Glutamatergic neuron (in vitro differentiated cells): ENCODE results near the gene GPR158. TPM values are rescaled to one million over a fixed set of nuclear protein-coding genes. Genes with fewer than 3 reads are reported as not detected.
"Not testable (repeated sequence)": the region's sequence is repeated elsewhere in the genome, so short reads cannot be mapped to it uniquely, and the experiment has no call there.

Experiments used
- DNase-seq: peaks from one replicate; pipeline ENCODE4 v3.0.0; 2022
- H3K27ac Mint-ChIP-seq: one replicate; pipeline ENCODE4 v1.8.0; 2020; ENCODE audit warnings: mild to moderate bottlenecking, mixed read lengths, inconsistent platforms; ENCODE audit not compliant: unreplicated experiment
- H3K27me3 Mint-ChIP-seq: one replicate; pipeline ENCODE4 v1.8.0; 2020; ENCODE audit warnings: mild to moderate bottlenecking, moderate library complexity, mixed read lengths, inconsistent platforms; ENCODE audit not compliant: unreplicated experiment
- H3K36me3 Mint-ChIP-seq: one replicate; pipeline ENCODE4 v1.8.0; 2020; ENCODE audit warnings: mild to moderate bottlenecking, mixed read lengths, inconsistent platforms; ENCODE audit not compliant: unreplicated experiment
- H3K4me1 Mint-ChIP-seq: one replicate; pipeline ENCODE4 v1.8.0; 2020; ENCODE audit warnings: mild to moderate bottlenecking, low read depth, mixed read lengths, inconsistent platforms; ENCODE audit not compliant: unreplicated experiment
- H3K4me3 Mint-ChIP-seq: one replicate; pipeline ENCODE4 v1.8.0; 2020; ENCODE audit warnings: mild to moderate bottlenecking, mixed read lengths, inconsistent platforms; ENCODE audit not compliant: unreplicated experiment
- H3K9me3 Mint-ChIP-seq: one replicate; pipeline ENCODE4 v1.8.0; 2020; ENCODE audit warnings: mild to moderate bottlenecking, moderate library complexity, mixed read lengths, inconsistent platforms; ENCODE audit not compliant: unreplicated experiment
- total RNA-seq: library from RNA; stranded (reverse); fragmentation: NEBNext Ultra II Directional; extraction: Animal tissue kit (Norgen Biotek cat#: 25700); gene quantifications from one replicate; pipeline ENCODE4 v1.2.1, GENCODE V29; 2021; ENCODE audit not compliant: unreplicated experiment
- TF ChIP-seq, protein P1 (sequence below): fragments of 200-600 bp; sonication (generic); IDR thresholded peaks from one replicate; pipeline ENCODE4 v1.5.0; 2021; ENCODE audit not compliant: partially characterized antibody, unreplicated experiment

GPR158 gene
- total RNA-seq, 1 donor from 2014 or later = 2.6 TPM

DNA sequence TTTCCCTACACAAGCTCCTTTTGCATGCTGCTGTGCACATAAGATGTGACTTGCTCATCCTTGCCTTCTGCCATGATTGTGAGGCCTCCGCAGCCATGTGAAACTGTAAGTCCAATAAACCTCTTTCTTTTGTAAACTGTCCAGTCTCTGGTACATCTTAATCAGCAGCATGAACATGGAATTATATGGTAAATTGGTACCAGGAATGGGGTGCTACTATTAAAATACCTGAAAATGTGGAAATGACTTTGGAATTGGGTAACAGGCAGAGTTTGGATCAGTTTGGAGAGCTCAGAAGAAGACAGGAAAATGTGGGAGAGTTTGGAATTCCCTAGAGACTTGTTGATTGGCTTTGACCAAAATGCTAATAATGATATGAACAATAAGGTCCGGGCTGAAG lies 181.8 kb downstream of the GPR158 start:
- H3K9me3 Mint-ChIP-seq = peaks cover 13% of the 10 kb centered on the region

DNA sequence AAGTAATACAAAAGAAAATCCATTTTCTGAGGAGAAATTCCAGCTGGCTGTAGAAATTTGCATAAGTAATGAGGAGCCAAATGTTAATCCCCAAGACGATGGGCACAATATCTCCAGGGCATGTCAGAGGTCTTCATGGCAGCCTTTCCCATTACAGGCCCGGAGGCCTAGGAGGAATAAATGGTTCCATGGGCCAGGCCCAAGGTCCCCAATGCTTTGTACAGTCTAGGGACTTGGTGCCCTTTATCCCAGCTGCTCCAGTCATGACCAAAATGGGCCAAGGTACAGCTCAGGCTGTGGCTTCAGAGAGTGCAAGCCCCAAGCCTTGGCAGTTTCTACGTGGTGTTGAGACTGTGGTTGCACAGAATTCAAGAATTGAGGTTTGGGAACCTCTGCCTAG lies 182.5 kb downstream of the GPR158 start:
- H3K27ac Mint-ChIP-seq = no peak overlapping the region
- TF ChIP-seq, protein P1, sequence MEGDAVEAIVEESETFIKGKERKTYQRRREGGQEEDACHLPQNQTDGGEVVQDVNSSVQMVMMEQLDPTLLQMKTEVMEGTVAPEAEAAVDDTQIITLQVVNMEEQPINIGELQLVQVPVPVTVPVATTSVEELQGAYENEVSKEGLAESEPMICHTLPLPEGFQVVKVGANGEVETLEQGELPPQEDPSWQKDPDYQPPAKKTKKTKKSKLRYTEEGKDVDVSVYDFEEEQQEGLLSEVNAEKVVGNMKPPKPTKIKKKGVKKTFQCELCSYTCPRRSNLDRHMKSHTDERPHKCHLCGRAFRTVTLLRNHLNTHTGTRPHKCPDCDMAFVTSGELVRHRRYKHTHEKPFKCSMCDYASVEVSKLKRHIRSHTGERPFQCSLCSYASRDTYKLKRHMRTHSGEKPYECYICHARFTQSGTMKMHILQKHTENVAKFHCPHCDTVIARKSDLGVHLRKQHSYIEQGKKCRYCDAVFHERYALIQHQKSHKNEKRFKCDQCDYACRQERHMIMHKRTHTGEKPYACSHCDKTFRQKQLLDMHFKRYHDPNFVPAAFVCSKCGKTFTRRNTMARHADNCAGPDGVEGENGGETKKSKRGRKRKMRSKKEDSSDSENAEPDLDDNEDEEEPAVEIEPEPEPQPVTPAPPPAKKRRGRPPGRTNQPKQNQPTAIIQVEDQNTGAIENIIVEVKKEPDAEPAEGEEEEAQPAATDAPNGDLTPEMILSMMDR = no peak
- no peaks in the 10 kb centered on the region for H3K27me3 Mint-ChIP-seq
- peaks cover 20% of the 10 kb centered on the region for H3K36me3 Mint-ChIP-seq
- H3K4me3 Mint-ChIP-seq = no peak overlapping the region
- H3K4me1 Mint-ChIP-seq = no peaks in the 10 kb centered on the region
- DNase-seq = no peak
- peaks cover 13% of the 10 kb centered on the region for H3K9me3 Mint-ChIP-seq

More for the DNA sequence above, 181.8 kb downstream of the GPR158 start:
- TF ChIP-seq, protein P1 = no peak
- Mint-ChIP-seq H3K4me3 (no peak overlapping the region), H3K27ac (no peak overlapping the region), H3K27me3 (no peaks in the 10 kb centered on the region), H3K4me1 (no peaks in the 10 kb centered on the region), H3K36me3 (peaks cover 20% of the 10 kb centered on the region)
- DNase-seq = no peak

DNA sequence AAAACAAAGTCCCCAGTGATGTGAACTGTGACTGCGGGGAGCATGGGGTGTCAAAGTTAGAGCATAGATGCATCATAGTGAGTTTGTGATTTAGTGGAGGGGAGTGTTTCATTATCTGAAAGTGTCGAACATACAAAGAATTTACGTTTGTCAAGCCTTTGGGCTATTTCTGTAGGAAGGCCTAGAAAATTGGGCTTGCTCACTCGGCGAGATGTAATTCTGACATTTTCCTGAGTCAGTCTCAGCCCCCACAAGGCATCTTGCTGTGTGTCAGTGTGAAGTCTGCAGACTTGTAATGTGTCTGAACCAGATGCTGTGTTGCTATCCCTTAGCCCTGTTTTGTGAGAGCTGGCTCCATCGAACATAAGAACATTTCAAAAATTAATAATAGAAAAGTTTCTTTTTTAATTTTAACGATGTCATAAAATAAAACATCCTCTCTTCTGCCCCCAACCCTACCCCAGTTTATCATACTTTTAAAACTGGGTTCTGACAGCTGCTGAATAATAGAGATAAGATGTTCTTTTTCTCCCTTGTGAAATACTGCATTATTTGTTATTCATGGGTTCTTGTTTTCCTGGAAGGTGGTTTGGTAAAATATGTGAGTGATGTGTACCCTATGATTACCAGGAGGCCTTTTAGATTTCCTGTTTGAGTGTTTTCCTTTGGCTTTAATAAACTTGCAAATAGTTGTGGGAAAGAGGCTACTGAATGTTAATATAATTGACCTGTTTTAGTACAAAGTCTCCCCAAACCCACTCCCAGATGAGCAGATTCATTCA lies 207.4 kb downstream of the GPR158 start:
- no peak overlapping the region for H3K27ac Mint-ChIP-seq
- peaks cover 2% of the 10 kb centered on the region for H3K4me1 Mint-ChIP-seq
- peaks cover 10% of the 10 kb centered on the region for H3K36me3 Mint-ChIP-seq
- TF ChIP-seq, protein P1 = no peak
- peaks cover 5% of the 10 kb centered on the region for H3K9me3 Mint-ChIP-seq
- H3K27me3 Mint-ChIP-seq = no peaks in the 10 kb centered on the region
- no peak overlapping the region for H3K4me3 Mint-ChIP-seq
- DNase-seq = no peak

DNA sequence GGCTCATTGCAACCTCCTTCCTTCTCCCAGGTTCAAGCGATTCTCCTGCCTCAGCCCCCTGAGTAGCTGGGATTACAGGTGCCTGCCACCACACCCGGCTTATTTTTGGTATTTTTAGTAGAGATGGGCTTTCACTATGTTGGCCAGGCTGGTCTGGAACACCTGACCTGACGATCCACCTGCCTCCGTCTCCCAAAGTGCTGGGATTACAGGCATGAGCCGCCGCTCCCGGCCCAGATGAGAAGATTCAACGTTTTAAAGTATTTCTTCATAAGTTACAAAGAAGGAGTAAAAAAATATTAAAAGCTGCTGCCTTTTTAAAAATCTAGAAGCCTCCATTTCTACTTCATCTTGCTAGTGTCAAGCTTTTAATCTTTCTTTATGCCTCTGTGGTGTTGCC lies 208.1 kb downstream of the GPR158 start:
- Mint-ChIP-seq H3K9me3 (peaks cover 10% of the 10 kb centered on the region), H3K36me3 (peaks cover 10% of the 10 kb centered on the region)
- not testable (repeated sequence) for H3K27ac Mint-ChIP-seq, H3K4me3 Mint-ChIP-seq, H3K27me3 Mint-ChIP-seq, H3K4me1 Mint-ChIP-seq, DNase-seq

DNA sequence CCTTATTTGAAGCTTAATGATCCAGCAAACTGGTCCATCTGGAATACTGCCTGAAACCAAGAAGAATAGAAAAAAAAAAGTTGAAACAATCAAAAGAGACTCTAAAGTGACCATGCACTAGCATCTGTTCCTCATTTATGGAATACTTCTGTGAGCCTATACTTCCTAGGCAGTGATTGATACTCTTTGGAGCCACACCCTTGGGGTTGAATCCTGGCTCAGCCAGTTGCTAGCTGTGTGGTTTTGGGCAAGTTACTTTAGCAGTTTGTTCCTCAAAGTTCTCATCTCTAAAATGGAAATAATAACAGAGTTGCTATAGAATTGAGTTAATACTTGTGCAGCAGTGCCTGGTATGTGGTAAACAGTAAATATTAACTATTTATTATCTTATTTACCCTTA lies 208.9 kb downstream of the GPR158 start:
- Mint-ChIP-seq H3K27me3 (no peaks in the 10 kb centered on the region), H3K36me3 (peaks cover 10% of the 10 kb centered on the region), H3K9me3 (peaks cover 10% of the 10 kb centered on the region), H3K4me1 (peaks cover 2% of the 10 kb centered on the region), H3K4me3 (no peak overlapping the region), H3K27ac (no peak overlapping the region)
- TF ChIP-seq, protein P1 = no peak
- no peak for DNase-seq
